GM19455 (cell line): ENCODE data around the gene ZNF888.
A peak's percentile ranks its signal among the peaks of the same experiment; 100 is the strongest.
"Not testable (repeated sequence)": the region's sequence is repeated elsewhere in the genome, so short reads cannot be mapped to it uniquely, and the experiment has no call there.

ENCODE experiments used
- ATAC-seq: cut with Tn5 transposase; IDR thresholded peaks from one replicate; pipeline ENCODE4 v1.9.1; 2021; ENCODE audit not compliant: unreplicated experiment

Gene ZNF888

GRCh38 chr19:52880895-52881389, 42.3 kb downstream of the ZNF888 start:
- ATAC-seq: no peak

DNA sequence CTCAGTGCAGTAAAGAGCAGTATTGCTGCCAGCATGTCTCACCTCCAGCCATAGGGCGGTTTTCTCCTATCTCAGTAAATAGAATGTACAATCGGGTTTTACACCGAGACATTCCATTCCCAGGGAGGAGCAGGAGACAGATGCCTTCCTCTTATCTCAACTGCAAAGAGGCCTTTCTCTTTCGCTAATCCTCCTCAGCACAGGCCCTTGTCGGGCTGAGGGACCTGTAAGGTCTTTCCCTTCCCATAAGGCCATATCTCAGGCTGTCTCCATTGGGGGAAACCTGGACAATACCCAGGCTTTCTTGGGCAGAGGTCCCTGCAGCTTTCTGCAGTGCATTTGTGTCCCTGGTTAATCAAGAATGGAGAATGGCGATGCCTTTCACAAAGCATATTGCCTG, 50.2 kb downstream of the ZNF888 start:
- not testable (repeated sequence) for ATAC-seq

- no peak for ATAC-seq
Observed at GRCh38 chr19:52871466-52871865, 51.8 kb downstream of the ZNF888 start.

- not testable (repeated sequence) for ATAC-seq
Observed at GRCh38 chr19:52868031-52868430, 55.2 kb downstream of the ZNF888 start.

- peak; percentile 94 for ATAC-seq
Observed at GRCh38 chr19:52857378-52858191, 65.6 kb downstream of the ZNF888 start, which contains the start of gene ZNF468. ZNF468 (minus strand) TSS chr19:52857619; CDS start chr19:52854272, 3,347 bp downstream.

- ATAC-seq: not testable (repeated sequence)
Observed at GRCh38 chr19:52856540-52857377, 66.5 kb downstream of the ZNF888 start.
